IMR-90 (cell line): ENCODE data around the gene TEX14. TPM values are rescaled to one million over a fixed set of nuclear protein-coding genes. Genes with fewer than 3 reads are reported as not detected.

Experiments
- ATAC-seq: fragments of 200-7000 bp; cut with Tn5 transposase; 2 replicates; pipeline ENCODE4 v1.9.1; 2020; ENCODE audit warnings: low read depth, mild to moderate bottlenecking, moderate library complexity
- BruUV-seq: library from RNA; stranded (reverse); fragments of 400-500 nt; replicated peaks from 2 replicates; lab custom pipeline; 2021; lab: Mats Ljungman, UMichigan
- CTCF ChIA-PET: fragments of 300-600 bp; formaldehyde crosslinking; extraction: SDS; loops from one replicate; lab custom pipeline; 2021; ENCODE audit warnings: antibody characterized with exemption; lab: Yijun Ruan, JAX
- POLR2A ChIA-PET: fragments of 300-600 bp; sonication (Branson Sonifier 250); formaldehyde crosslinking; loops from one replicate; lab custom pipeline; 2022; ENCODE audit warnings: antibody characterized with exemption; ENCODE audit not compliant: unreplicated experiment; lab: Charles Lee
- DNase-seq: peaks from one replicate; pipeline ENCODE4 v3.0.0; 2013
- H2AFZ ChIP-seq: replicated peaks from 2 replicates; pipeline ENCODE3; 2013; ENCODE audit warnings: low read length, mild to moderate bottlenecking; ENCODE audit not compliant: poor library complexity
- H2AK5ac ChIP-seq: 2 replicates; pipeline ENCODE4 v1.6.1; 2013; ENCODE audit warnings: low read depth, low read length, inconsistent platforms
- H2AK9ac ChIP-seq: replicated peaks from 2 replicates; pipeline ENCODE3; 2013; ENCODE audit warnings: mild to moderate bottlenecking, low read depth, low read length, moderate library complexity; ENCODE audit not compliant: poor library complexity
- H2BK120ac ChIP-seq: 2 replicates; pipeline ENCODE4 v1.6.1; 2013; ENCODE audit warnings: low read depth, low read length, inconsistent platforms
- H2BK15ac ChIP-seq: 3 replicates; pipeline ENCODE4 v1.6.1; 2013; ENCODE audit warnings: low read depth, low read length, inconsistent platforms
- H2BK20ac ChIP-seq: 2 replicates; pipeline ENCODE4 v1.6.1; 2013; ENCODE audit warnings: low read depth, mild to moderate bottlenecking, inconsistent platforms, low read length, moderate library complexity
- H2BK5ac ChIP-seq: 2 replicates; pipeline ENCODE4 v1.6.1; 2013; ENCODE audit warnings: mild to moderate bottlenecking, low read depth, low read length, inconsistent platforms; ENCODE audit not compliant: poor library complexity, severe bottlenecking
- H3K14ac ChIP-seq: replicated peaks from 2 replicates; pipeline ENCODE4 v1.6.1; 2013; ENCODE audit warnings: low read depth, low read length, inconsistent platforms
- H3K18ac ChIP-seq: 2 replicates; pipeline ENCODE4 v1.6.1; 2013; ENCODE audit warnings: low read depth, low read length, control low read depth
- H3K23ac ChIP-seq: 2 replicates; pipeline ENCODE4 v1.6.1; 2013; ENCODE audit warnings: low read depth, low read length, inconsistent platforms
- H3K27ac ChIP-seq: 2 replicates; pipeline ENCODE4 v1.5.1; 2013; ENCODE audit warnings: mild to moderate bottlenecking, control low read depth, low read length; ENCODE audit not compliant: insufficient read depth
- H3K27me3 ChIP-seq: 2 replicates; pipeline ENCODE4 v1.6.1; 2013; ENCODE audit warnings: low read length; ENCODE audit not compliant: control insufficient read depth, insufficient read depth
- H3K36me3 ChIP-seq: 2 replicates; pipeline ENCODE4 v1.6.1; 2013; ENCODE audit warnings: low read length, mixed read lengths; ENCODE audit not compliant: control insufficient read depth, insufficient read depth
- H3K4ac ChIP-seq: 2 replicates; pipeline ENCODE4 v1.6.1; 2013; ENCODE audit warnings: low read depth, low read length, inconsistent platforms
- H3K4me1 ChIP-seq: 2 replicates; pipeline ENCODE4 v1.6.1; 2013; ENCODE audit warnings: low read length, mixed read lengths; ENCODE audit not compliant: control insufficient read depth, insufficient read depth
- H3K4me2 ChIP-seq: 2 replicates; pipeline ENCODE4 v1.6.1; 2013; ENCODE audit warnings: low read depth, mild to moderate bottlenecking, control low read depth, low read length, moderate library complexity
- H3K4me3 ChIP-seq: 2 replicates; pipeline ENCODE4 v1.5.1; 2013; ENCODE audit warnings: low read depth, mild to moderate bottlenecking, control low read depth, low read length, moderate library complexity; ENCODE audit not compliant: insufficient read depth
- H3K56ac ChIP-seq: 2 replicates; pipeline ENCODE4 v1.6.1; 2013; ENCODE audit warnings: low read length, inconsistent platforms; ENCODE audit not compliant: insufficient read depth; ENCODE audit errors: extremely low read depth
- H3K79me1 ChIP-seq, 2 experiments: 2 replicates each; pipeline ENCODE4 v1.6.1; 2013; ENCODE audit warnings: low read length in 2 of 2, inconsistent platforms in 1 of 2, low read depth in 1 of 2
- H3K9ac ChIP-seq: 2 replicates; pipeline ENCODE4 v1.6.1; 2013; ENCODE audit warnings: low read depth, low read length, control low read depth
- H3K9me1 ChIP-seq: 2 replicates; pipeline ENCODE4 v1.6.1; 2013; ENCODE audit warnings: low read length, inconsistent platforms; ENCODE audit not compliant: insufficient read depth
- H3K9me3 ChIP-seq: 2 replicates; pipeline ENCODE4 v1.6.1; 2013; ENCODE audit warnings: low read length; ENCODE audit not compliant: control insufficient read depth, insufficient read depth
- H4K20me1 ChIP-seq: 2 replicates; pipeline ENCODE4 v1.6.1; 2013; ENCODE audit warnings: low read length, inconsistent platforms; ENCODE audit not compliant: insufficient read depth
- H4K5ac ChIP-seq: 2 replicates; pipeline ENCODE4 v1.6.1; 2013; ENCODE audit warnings: mild to moderate bottlenecking, low read depth, low read length, control low read depth
- H4K8ac ChIP-seq, 2 experiments: 2 replicates each; pipeline ENCODE4 v1.6.1; 2013; ENCODE audit warnings: low read depth in 2 of 2, low read length in 2 of 2, control low read depth in 1 of 2, inconsistent platforms in 1 of 2
- H4K91ac ChIP-seq: 2 replicates; pipeline ENCODE4 v1.6.1; 2013; ENCODE audit warnings: low read depth, low read length, inconsistent platforms; ENCODE audit not compliant: insufficient read depth
- CEBPB ChIP-seq: IDR thresholded peaks from 2 replicates; pipeline ENCODE4 v1.6.1; 2012; ENCODE audit warnings: low read depth, low read length, improper control_type of control experiment
- CHD1 ChIP-seq: IDR thresholded peaks from 2 replicates; pipeline ENCODE4 v1.6.1; 2012; ENCODE audit warnings: low read depth, low read length, improper control_type of control experiment
- FOS ChIP-seq: fragments of 150-350 bp; IDR thresholded peaks from 2 replicates; pipeline ENCODE4 v1.6.1; 2016; ENCODE audit warnings: low read depth, low read length
- MAFK ChIP-seq: IDR thresholded peaks from 2 replicates; pipeline ENCODE4 v1.6.1; 2012; ENCODE audit warnings: low read depth, low read length, improper control_type of control experiment
- MAZ ChIP-seq: IDR thresholded peaks from 2 replicates; pipeline ENCODE4 v1.6.1; 2012; ENCODE audit warnings: low read depth, mild to moderate bottlenecking, low read length, improper control_type of control experiment, moderate library complexity, borderline replicate concordance
- POLR2A ChIP-seq: IDR thresholded peaks from 2 replicates; pipeline ENCODE4 v1.6.1; 2012; ENCODE audit warnings: mild to moderate bottlenecking, low read depth, low read length
- RCOR1 ChIP-seq: IDR thresholded peaks from 2 replicates; pipeline ENCODE4 v1.6.1; 2012; ENCODE audit warnings: mild to moderate bottlenecking, low read length, improper control_type of control experiment; ENCODE audit not compliant: insufficient replicate concordance
- RFX5 ChIP-seq: IDR thresholded peaks from 2 replicates; pipeline ENCODE4 v1.8.0; 2012; ENCODE audit warnings: low read depth, mild to moderate bottlenecking, low read length, moderate library complexity
- WGBS, 2 experiments: methylation state at CpG; one replicate each; pipeline versions ENCODE4 v1.1.5 to v1.1.7; 2013; ENCODE audit warnings: missing lambda C conversion rate in 2 of 2; ENCODE audit not compliant: insufficient read length in 1 of 2; ENCODE audit errors: extremely low coverage in 2 of 2; 5-methylcytosine and 5-hydroxymethylcytosine counted together
- dilution Hi-C: fragments of 300-500 bp; cut with HindIII; formaldehyde crosslinking; loops from one replicate; pipeline ENCODE4 v1.14.3; 2018; ENCODE audit warnings: low sequenced_read_pairs; ENCODE audit not compliant: unreplicated experiment
- in situ Hi-C: fragments of 300-500 bp; cut with MboI; formaldehyde crosslinking; loops from 3 replicates; pipeline ENCODE4 v1.14.3; 2019; ENCODE audit warnings: low sequenced_read_pairs, inconsistent platforms, mixed read lengths
- intact Hi-C: fragments of 100-400 bp; cut with micrococcal nuclease; formaldehyde crosslinking; loops from 2 replicates; pipeline ENCODE4 v1.10.0; 2022
- polyA plus RNA-seq, 3 experiments: library from polyadenylated mRNA; depleted of rRNA; stranded (reverse); fragments of >200 nt; gene quantifications; 2 replicates each; pipeline ENCODE4 v1.2.3, GENCODE V29; 2012; ENCODE audit warnings: low replicate concordance in 1 of 3
- total RNA-seq: library from RNA; depleted of rRNA; stranded (reverse); fragments of >200 nt; gene quantifications from 2 replicates; pipeline ENCODE4 v1.2.3, GENCODE V29; 2012
- TF ChIP-seq, protein P1 (sequence below): conservative IDR thresholded peaks from 2 replicates; pipeline ENCODE4 v1.5.1; 2012; ENCODE audit warnings: mild to moderate bottlenecking, low read depth, low read length, improper control_type of control experiment

The TEX14 gene
- total and polyA plus RNA-seq, 2 of the 4 experiments (the other 2 are of a cell fraction) = not detected

DNA sequence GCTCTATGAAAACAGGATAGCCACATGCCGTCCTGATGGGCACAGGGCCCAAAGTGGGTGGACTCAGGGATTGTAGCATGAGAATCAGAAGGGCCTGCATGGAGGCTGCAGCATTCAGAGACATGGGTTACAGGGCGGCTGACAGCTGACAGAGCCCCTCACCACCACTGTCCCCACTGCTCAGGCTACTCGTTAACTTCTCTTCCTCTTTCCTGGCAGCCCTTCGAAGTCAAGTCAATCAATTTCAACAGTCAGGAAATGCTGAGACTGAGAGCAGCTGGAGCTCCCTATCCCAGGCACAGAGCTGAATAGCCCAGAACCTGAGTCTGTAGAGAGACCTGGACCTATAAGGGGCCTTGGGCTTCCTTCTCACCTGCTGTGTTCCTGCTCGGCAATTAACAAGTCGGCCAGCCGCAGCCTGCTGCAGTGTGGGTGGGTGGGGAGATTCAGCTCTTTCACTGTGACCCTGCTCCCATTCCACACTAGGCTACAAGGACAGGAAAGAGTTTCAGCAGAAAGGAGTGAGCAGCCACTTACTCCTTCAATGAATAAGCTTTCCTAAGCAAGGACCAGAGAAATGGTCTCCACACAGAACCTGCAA lies 76.9 kb downstream of the TEX14 start:
- no peak overlapping the region for H3K23ac ChIP-seq
- no peak overlapping the region for H3K27ac ChIP-seq
- WGBS, 2 experiments = 0% methylated on average over 1 of the region's 7 CpGs; no CpG with 5 or more reads in 1 of the 2 experiments
- H2BK15ac ChIP-seq = no peak overlapping the region
- no peak overlapping the region for H2BK5ac ChIP-seq
- no peak overlapping the region for H3K4me3 ChIP-seq
- no peaks in the 10 kb centered on the region for H3K9me3 ChIP-seq
- ChIA-PET CTCF (no interaction called here), POLR2A (no interaction called here)
- H2AK9ac ChIP-seq = no peak overlapping the region
- no peak overlapping the region for H3K14ac ChIP-seq
- H3K9me1 ChIP-seq = 0 out of 2 replicates have a peak, but pooled peaks cover 3% of the 10 kb centered on the region
- no peak overlapping the region for H2BK120ac ChIP-seq
- H3K56ac ChIP-seq = no peak overlapping the region
- no peak overlapping the region for H2AFZ ChIP-seq
- H3K4me1 ChIP-seq = no peaks in the 10 kb centered on the region
- TF ChIP-seq MAFK = no peak
- TF ChIP-seq, protein P1, sequence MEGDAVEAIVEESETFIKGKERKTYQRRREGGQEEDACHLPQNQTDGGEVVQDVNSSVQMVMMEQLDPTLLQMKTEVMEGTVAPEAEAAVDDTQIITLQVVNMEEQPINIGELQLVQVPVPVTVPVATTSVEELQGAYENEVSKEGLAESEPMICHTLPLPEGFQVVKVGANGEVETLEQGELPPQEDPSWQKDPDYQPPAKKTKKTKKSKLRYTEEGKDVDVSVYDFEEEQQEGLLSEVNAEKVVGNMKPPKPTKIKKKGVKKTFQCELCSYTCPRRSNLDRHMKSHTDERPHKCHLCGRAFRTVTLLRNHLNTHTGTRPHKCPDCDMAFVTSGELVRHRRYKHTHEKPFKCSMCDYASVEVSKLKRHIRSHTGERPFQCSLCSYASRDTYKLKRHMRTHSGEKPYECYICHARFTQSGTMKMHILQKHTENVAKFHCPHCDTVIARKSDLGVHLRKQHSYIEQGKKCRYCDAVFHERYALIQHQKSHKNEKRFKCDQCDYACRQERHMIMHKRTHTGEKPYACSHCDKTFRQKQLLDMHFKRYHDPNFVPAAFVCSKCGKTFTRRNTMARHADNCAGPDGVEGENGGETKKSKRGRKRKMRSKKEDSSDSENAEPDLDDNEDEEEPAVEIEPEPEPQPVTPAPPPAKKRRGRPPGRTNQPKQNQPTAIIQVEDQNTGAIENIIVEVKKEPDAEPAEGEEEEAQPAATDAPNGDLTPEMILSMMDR = no peak
- no peak for TF ChIP-seq MAZ
- TF ChIP-seq POLR2A = no peak
- no peak for TF ChIP-seq RFX5
- TF ChIP-seq FOS = no peak
- TF ChIP-seq CHD1 = no peak
- TF ChIP-seq CEBPB = no peak
- TF ChIP-seq RCOR1 = no peak
- H3K27me3 ChIP-seq = peaks cover 13% of the 10 kb centered on the region; the same call in 1 of the 2 replicates
- no TSS peak for BruUV-seq
- no peak for DNase-seq
- no peak overlapping the region for H3K4me2 ChIP-seq
- H2BK20ac ChIP-seq = no peak overlapping the region
- no peaks in the 10 kb centered on the region for H3K79me1 ChIP-seq
- H3K18ac ChIP-seq = no peak overlapping the region
- dilution Hi-C loops (no loop called here), in situ Hi-C loops (no loop called here), intact Hi-C loops (no loop called here)
- no peak overlapping the region for H4K91ac ChIP-seq
- no peaks in the 10 kb centered on the region for H3K36me3 ChIP-seq
- H3K9ac ChIP-seq = no peak overlapping the region
- H4K20me1 ChIP-seq = no peaks in the 10 kb centered on the region
- no peak overlapping the region for H4K8ac ChIP-seq
- H2AK5ac ChIP-seq = no peak overlapping the region
- no peak overlapping the region for H4K5ac ChIP-seq
- H3K4ac ChIP-seq = no peak overlapping the region
- no peak for ATAC-seq
